Hepatocyte (in vitro differentiated cells): ENCODE data around the gene PROX2. TPM values are rescaled to one million over a fixed set of nuclear protein-coding genes. Genes with fewer than 3 reads are reported as not detected.

Experiments used
- DNase-seq: peaks from one replicate; pipeline ENCODE4 v3.0.0-alpha.2; 2016; ENCODE audit warnings: low spot score
- H2AFZ ChIP-seq: fragments of 200-600 bp; sonication (generic); 2 replicates; pipeline ENCODE4 v1.6.0; 2016; ENCODE audit warnings: antibody characterized with exemption, mild to moderate bottlenecking
- H3K27ac ChIP-seq: fragments of 200-600 bp; sonication (generic); 2 replicates; pipeline ENCODE4 v1.5.1; 2016; ENCODE audit warnings: mild to moderate bottlenecking
- H3K27me3 ChIP-seq: fragments of 200-600 bp; sonication (generic); 2 replicates; pipeline ENCODE4 v1.6.1; 2016
- H3K36me3 ChIP-seq: fragments of 200-600 bp; sonication (generic); replicated peaks from 2 replicates; pipeline ENCODE4 v1.5.1; 2016; ENCODE audit warnings: low read depth; ENCODE audit not compliant: insufficient read depth
- H3K4me1 ChIP-seq: fragments of 200-600 bp; sonication (generic); 2 replicates; pipeline ENCODE4 v1.5.1; 2016; ENCODE audit warnings: mild to moderate bottlenecking, moderate library complexity; ENCODE audit not compliant: insufficient read depth
- H3K4me2 ChIP-seq: fragments of 200-600 bp; sonication (generic); 2 replicates; pipeline ENCODE4 v1.6.0; 2016
- H3K4me3 ChIP-seq: fragments of 200-600 bp; sonication (generic); 2 replicates; pipeline ENCODE4 v1.5.1; 2016; ENCODE audit warnings: mild to moderate bottlenecking
- H3K79me2 ChIP-seq: fragments of 200-600 bp; sonication (generic); 2 replicates; pipeline ENCODE4 v1.6.0; 2017; ENCODE audit warnings: mild to moderate bottlenecking
- H3K9me2 ChIP-seq: fragments of 200-600 bp; sonication (generic); replicated peaks from 2 replicates; pipeline ENCODE4 v1.6.0; 2017; ENCODE audit warnings: mild to moderate bottlenecking; ENCODE audit not compliant: insufficient read depth
- H3K9me3 ChIP-seq: fragments of 200-600 bp; sonication (generic); 2 replicates; pipeline ENCODE4 v1.5.1; 2016; ENCODE audit warnings: low read depth, mild to moderate bottlenecking
- H4K20me1 ChIP-seq: fragments of 200-600 bp; sonication (generic); 2 replicates; pipeline ENCODE4 v1.6.0; 2016; ENCODE audit warnings: mild to moderate bottlenecking; ENCODE audit not compliant: insufficient read depth, poor library complexity, severe bottlenecking
- EZH2 ChIP-seq: fragments of 200-600 bp; sonication (generic); IDR thresholded peaks from 2 replicates; pipeline ENCODE4 v1.6.1; 2016; ENCODE audit warnings: antibody characterized with exemption, mild to moderate bottlenecking, borderline replicate concordance
- EZH2phosphoT487 ChIP-seq: fragments of 200-600 bp; sonication (generic); IDR thresholded peaks from one replicate; pipeline ENCODE4 v1.6.1; 2018; ENCODE audit warnings: antibody characterized with exemption, mild to moderate bottlenecking, low read depth, moderate library complexity; ENCODE audit not compliant: unreplicated experiment, severe bottlenecking
- WGBS: methylation state at CpG from one replicate; pipeline ENCODE4 v1.1.6; 2016; ENCODE audit warnings: low lambda C conversion rate; ENCODE audit errors: missing lambda C conversion rate; 5-methylcytosine and 5-hydroxymethylcytosine counted together
- polyA plus RNA-seq: library from polyadenylated mRNA; unstranded; fragments of >200 nt; fragmentation: Nextera tagmentation; extraction: Ambion mirVana; gene quantifications from 2 replicates; pipeline ENCODE4 v1.2.1, GENCODE V29; 2016
- total RNA-seq: library from RNA; depleted of rRNA; stranded (reverse); fragments of >200 nt; gene quantifications from 2 replicates; pipeline ENCODE4 v1.2.3, GENCODE V29; 2014
- TF ChIP-seq, protein P1 (sequence below): fragments of 200-600 bp; sonication (generic); IDR thresholded peaks from 2 replicates; pipeline ENCODE4 v1.5.1; 2016; ENCODE audit warnings: antibody characterized with exemption, mild to moderate bottlenecking; ENCODE audit not compliant: poor library complexity

PROX2 gene
- total and polyA plus RNA-seq, 2 experiments from 2014 or later, result not detected

DNA sequence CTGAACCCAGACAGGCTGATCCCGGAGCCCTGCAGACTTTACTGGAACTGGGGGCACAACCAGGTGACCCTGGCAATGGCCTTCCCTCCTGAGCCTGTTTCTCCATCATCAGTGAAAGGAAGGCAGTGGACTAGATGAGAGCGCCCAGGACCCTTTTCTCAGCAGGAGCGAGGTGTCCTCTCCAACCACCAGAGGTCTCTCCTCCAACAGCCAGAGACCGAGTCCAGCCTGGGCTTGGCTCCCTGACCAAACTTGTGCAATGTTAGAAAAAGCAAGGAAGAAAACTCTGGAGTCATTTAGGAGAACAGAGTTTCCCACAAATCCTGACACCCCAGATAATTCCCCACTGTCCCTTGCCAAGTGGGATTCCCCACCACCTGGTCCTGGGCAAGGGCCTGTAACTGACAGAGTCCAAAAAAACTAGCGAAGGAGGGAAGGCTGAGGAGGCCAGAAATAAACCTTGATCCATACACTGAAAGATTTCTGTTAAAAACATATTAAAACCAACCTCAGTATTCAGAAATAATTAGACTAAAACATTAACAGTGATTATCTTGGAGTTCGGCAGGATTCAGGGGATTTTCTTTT, 38.1 kb upstream of the PROX2 start:
- H3K9me3 ChIP-seq, result no peaks in the 10 kb centered on the region
- no peaks in the 10 kb centered on the region for H3K27me3 ChIP-seq
- no peaks in the 10 kb centered on the region for H3K36me3 ChIP-seq
- H2AFZ ChIP-seq, result no peak overlapping the region
- no peak overlapping the region for H3K4me2 ChIP-seq
- no peak overlapping the region for H3K4me3 ChIP-seq
- TF ChIP-seq, protein P1, sequence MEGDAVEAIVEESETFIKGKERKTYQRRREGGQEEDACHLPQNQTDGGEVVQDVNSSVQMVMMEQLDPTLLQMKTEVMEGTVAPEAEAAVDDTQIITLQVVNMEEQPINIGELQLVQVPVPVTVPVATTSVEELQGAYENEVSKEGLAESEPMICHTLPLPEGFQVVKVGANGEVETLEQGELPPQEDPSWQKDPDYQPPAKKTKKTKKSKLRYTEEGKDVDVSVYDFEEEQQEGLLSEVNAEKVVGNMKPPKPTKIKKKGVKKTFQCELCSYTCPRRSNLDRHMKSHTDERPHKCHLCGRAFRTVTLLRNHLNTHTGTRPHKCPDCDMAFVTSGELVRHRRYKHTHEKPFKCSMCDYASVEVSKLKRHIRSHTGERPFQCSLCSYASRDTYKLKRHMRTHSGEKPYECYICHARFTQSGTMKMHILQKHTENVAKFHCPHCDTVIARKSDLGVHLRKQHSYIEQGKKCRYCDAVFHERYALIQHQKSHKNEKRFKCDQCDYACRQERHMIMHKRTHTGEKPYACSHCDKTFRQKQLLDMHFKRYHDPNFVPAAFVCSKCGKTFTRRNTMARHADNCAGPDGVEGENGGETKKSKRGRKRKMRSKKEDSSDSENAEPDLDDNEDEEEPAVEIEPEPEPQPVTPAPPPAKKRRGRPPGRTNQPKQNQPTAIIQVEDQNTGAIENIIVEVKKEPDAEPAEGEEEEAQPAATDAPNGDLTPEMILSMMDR, result peak; percentile 85
- TF ChIP-seq EZH2phosphoT487, result no peak
- no peak overlapping the region for H3K27ac ChIP-seq
- H4K20me1 ChIP-seq, result no peaks in the 10 kb centered on the region
- H3K79me2 ChIP-seq, result no peaks in the 10 kb centered on the region
- peak; percentile 87 for DNase-seq
- no peaks in the 10 kb centered on the region for H3K9me2 ChIP-seq
- no peaks in the 10 kb centered on the region for H3K4me1 ChIP-seq
- WGBS, result 58% methylated on average over 6 of the region's 6 CpGs

- Histone ChIP-seq H3K79me2 (no peaks in the 10 kb centered on the region), H3K9me2 (no peaks in the 10 kb centered on the region), H4K20me1 (no peaks in the 10 kb centered on the region), H3K4me1 (no peaks in the 10 kb centered on the region), H3K4me2 (no peak overlapping the region), H3K9me3 (no peaks in the 10 kb centered on the region), H3K4me3 (no peak overlapping the region), H3K27me3 (no peaks in the 10 kb centered on the region), H2AFZ (no peak overlapping the region), H3K36me3 (no peaks in the 10 kb centered on the region), H3K27ac (no peak overlapping the region)
- TF ChIP-seq EZH2 (no peak), EZH2phosphoT487 (no peak)
- TF ChIP-seq, protein P1, result no peak
- no peak for DNase-seq
- WGBS, result 70% methylated on average over 5 of the region's 5 CpGs
These were observed 37.5 kb upstream of the PROX2 start for GRCh38 chr14:74913393-74913910.

DNA sequence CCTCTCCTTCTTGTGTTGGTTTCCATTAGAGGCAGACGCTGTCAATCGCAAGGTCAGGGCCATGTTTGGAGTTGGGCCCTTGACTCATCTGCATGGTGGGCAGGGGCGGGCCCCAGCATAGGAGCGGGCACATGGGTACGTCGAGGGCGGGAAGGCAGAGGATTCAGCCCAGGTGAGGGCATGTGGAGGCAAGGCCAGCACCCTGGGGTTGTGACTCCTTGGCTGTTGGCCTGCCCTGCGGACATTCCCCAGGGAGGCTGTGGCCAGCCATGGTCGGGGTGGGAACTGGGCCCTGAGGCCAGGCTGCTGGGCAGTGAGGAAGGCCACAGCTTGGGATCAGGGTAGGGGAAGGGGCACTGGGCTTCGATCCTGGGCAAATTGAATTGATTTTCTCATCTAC, 36.9 kb upstream of the PROX2 start:
- Histone ChIP-seq H3K4me2 (no peak overlapping the region), H2AFZ (no peak overlapping the region), H3K9me2 (no peaks in the 10 kb centered on the region), H3K27me3 (no peaks in the 10 kb centered on the region), H3K4me1 (no peaks in the 10 kb centered on the region), H3K36me3 (no peaks in the 10 kb centered on the region), H4K20me1 (no peaks in the 10 kb centered on the region), H3K4me3 (no peak overlapping the region), H3K79me2 (no peaks in the 10 kb centered on the region), H3K27ac (no peak overlapping the region), H3K9me3 (no peaks in the 10 kb centered on the region)
- 94% methylated on average over 10 of the region's 10 CpGs for WGBS
- DNase-seq, result no peak
- TF ChIP-seq EZH2 (no peak), EZH2phosphoT487 (no peak)
- TF ChIP-seq, protein P1, result no peak

DNA sequence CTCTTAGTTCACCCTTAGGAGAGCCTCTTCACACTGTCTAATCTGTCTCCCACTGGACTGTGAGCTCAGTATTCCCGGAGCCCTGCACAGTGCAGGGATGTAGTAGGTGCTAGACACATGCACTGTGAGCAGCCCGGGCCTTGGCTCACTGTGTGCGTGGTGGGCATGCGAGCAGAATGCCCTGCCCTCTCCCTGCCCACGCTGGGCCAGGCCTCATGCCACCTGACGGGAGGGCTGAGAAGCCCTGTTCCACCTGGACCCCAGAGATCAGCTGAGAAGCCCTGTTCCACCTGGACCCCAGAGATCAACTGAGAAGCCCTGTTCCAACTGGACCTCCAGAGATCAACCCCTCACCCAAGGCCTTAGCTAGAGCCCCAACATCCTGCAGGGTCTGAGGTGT, 36.2 kb upstream of the PROX2 start:
- Histone ChIP-seq H3K27me3 (no peaks in the 10 kb centered on the region), H3K79me2 (no peaks in the 10 kb centered on the region), H3K4me1 (no peaks in the 10 kb centered on the region), H3K36me3 (no peaks in the 10 kb centered on the region), H3K27ac (no peak overlapping the region), H3K9me2 (no peaks in the 10 kb centered on the region), H3K4me3 (no peak overlapping the region), H2AFZ (no peak overlapping the region), H4K20me1 (no peaks in the 10 kb centered on the region), H3K9me3 (no peaks in the 10 kb centered on the region), H3K4me2 (no peak overlapping the region)
- TF ChIP-seq EZH2 (no peak), EZH2phosphoT487 (no peak)
- TF ChIP-seq, protein P1, result no peak
- 94% methylated on average over 6 of the region's 6 CpGs for WGBS
- no peak for DNase-seq
